Measurements from ENCODE around the gene CYBC1.

The CYBC1 gene

DNA sequence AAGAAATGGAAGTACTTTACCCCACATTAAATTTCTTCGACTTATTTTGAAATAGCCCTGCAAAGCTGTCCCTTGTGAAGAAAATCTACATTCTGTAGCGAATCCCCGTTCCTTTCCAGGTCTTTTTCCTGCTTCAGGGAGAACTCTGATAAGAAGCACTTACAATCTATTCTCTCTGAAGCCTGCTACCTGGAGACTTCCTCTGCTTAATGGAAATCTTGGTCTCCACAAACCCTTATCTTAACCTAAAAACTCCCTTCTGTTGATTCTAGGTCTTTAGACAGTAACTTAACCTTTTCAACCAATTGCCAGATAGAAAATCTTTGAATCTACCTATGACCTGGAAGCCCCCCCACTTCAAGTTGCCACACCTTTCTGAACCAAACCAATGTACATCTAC is 1.6 kb upstream of the CYBC1 start:
- TF ChIP-seq, protein P1, sequence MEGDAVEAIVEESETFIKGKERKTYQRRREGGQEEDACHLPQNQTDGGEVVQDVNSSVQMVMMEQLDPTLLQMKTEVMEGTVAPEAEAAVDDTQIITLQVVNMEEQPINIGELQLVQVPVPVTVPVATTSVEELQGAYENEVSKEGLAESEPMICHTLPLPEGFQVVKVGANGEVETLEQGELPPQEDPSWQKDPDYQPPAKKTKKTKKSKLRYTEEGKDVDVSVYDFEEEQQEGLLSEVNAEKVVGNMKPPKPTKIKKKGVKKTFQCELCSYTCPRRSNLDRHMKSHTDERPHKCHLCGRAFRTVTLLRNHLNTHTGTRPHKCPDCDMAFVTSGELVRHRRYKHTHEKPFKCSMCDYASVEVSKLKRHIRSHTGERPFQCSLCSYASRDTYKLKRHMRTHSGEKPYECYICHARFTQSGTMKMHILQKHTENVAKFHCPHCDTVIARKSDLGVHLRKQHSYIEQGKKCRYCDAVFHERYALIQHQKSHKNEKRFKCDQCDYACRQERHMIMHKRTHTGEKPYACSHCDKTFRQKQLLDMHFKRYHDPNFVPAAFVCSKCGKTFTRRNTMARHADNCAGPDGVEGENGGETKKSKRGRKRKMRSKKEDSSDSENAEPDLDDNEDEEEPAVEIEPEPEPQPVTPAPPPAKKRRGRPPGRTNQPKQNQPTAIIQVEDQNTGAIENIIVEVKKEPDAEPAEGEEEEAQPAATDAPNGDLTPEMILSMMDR (IDR thresholded peaks at IDR 0.05; ENCODE audit: low read depth, low read length): no peak
- DNase-seq (ENCODE audit: extremely low read depth, low read depth): no peak

DNA sequence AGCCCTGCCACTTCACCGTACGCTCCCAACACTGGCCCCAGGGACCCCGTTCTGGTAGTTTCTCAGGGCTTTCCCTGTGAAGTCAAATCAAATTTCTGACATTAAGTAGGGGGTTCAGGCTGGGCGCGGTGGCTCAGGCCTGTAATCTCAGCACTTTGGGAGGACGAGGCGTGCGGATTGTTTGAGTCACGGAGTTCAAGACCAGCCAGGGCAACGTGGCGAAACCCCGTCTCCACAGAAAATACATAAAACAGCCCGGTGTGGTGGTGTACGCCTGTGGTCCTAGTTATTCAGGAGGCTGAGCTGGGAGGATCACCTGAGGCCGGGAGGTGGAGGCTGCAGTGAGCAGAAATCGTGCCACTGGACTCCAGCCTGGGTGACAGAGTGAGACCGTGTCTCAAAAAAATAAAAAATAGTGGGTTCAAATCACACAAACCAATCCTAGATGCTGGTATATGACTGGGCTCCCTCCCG is 632 bp downstream of the CYBC1 start:
- no peak for DNase-seq (ENCODE audit: extremely low read depth, low read depth)
- TF ChIP-seq, protein P1 (IDR thresholded peaks at IDR 0.05; ENCODE audit: low read depth, low read length): no peak

DNA sequence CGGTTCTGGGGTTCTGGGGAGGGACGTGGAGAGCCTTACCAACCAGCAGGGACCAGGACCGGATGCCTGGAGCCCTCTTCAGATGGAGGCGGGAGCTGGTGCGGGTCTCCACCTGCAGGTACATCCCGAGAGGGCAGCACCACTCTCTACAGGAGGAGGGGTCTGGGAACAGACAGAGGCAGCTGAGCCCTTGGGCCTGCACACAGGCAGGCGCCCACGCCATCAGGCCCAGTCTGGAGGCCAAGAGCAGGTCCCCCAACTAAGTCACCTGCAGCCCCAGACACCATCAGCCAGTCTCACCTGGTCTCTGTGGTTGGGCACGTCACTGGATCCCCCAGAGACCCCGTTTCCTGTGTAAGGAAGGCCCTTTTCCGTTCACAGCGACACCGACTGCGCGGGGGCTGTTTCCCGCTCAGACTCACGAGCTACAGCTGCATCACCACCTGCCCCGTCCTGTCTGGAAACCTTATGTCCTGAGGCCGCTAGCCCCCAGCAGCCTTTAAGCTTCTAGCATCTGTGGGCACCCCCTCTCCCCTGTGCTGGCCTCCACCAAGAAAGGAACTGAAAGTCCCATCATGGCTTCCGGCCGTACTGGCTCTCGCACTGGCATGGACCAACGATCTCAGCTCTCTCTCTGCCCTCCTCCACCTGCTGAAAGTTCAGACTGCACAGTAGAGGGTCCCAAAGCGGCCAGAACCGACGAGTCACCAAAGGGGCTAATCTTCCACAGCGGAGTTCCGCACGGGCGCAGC is 1.2 kb downstream of the CYBC1 start:
- TF ChIP-seq, protein P1 (IDR thresholded peaks at IDR 0.05; ENCODE audit: low read depth, low read length): no peak
- DNase-seq (ENCODE audit: extremely low read depth, low read depth): no peak

DNA sequence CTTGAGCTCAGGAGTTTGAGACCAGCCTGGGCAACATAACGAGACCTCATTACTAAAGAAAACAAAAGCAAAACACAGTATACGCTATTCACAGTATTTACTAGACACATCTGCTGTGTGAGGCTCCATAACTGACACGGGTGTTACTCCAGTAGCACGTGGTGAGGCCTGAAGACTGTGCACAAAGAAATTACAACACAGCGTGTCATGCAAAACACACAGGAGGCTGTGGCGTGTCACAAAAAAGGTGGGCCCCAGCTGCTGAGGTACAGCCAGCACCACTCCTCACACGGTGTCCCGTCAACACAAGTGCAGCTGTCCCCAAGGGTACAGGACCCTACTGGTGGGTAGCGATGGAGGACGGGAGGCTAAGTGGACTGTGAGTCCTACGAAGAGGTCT is 2.7 kb downstream of the CYBC1 start:
- no peak for DNase-seq (ENCODE audit: extremely low read depth, low read depth)
- TF ChIP-seq, protein P1 (IDR thresholded peaks at IDR 0.05; ENCODE audit: low read depth, low read length): no peak

DNA sequence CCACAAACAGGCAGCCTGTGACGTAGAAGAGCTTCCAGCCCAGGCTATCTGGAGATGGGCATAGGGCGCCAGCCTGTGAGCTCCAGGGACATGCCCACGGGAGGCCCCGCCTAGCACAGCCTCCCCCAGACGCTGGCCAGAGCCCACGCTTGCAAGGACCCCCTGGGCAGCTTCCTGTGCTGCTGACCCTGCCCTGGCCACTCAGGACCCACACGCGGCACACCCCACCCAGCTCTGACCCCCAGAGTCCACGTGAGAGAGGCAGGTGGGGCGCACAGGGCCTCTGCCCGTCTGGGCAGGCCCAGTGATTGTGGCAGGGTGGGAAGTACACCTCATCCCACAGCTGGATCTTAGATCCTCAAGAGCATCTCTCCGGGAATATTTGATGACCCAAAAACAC is 3.9 kb downstream of the CYBC1 start:
- TF ChIP-seq, protein P1 (IDR thresholded peaks at IDR 0.05; ENCODE audit: low read depth, low read length): no peak
- DNase-seq (ENCODE audit: extremely low read depth, low read depth): no peak

DNA sequence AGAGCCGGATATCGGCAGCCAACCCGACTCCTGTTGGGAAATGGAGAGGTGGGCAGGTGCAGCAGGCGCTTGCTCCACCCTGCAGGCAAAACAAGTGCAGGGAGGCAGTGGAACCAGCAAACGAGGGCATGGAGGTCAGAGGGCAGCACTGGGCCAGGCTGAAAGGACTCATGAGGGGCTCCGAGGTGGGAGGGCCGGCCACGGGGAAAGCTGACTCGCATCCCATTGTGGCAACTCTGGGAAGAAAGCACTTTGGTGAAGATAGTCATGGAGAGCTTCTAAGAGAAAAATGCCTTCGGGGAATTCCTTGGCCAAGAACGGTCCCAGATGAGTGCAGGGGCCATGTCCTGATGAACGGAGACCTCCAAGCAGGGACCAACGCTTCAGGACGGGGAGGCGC is 4.4 kb downstream of the CYBC1 start:
- no peak for DNase-seq (ENCODE audit: extremely low read depth, low read depth)
- TF ChIP-seq, protein P1 (IDR thresholded peaks at IDR 0.05; ENCODE audit: low read depth, low read length): no peak

DNA sequence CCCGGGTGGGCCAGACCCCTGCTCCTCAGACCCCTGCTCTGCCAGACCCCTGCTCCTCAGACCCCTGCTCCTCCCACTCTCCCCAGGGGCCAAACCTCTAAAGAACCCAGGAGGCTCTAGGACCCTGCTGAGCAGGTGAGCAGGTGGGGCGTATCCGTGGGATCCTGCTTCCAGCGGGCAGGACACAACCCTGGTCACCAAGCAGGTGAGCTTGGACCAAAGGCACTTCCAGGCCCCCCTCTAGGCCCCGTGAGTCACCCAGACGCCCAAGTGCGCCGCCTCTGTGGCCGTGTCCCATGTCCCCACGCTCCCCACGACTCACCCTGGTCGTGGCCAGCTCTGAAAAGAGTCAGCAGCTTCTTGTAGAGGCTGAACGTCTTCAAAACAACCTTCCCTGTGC is 5.0 kb downstream of the CYBC1 start:
- no peak for DNase-seq (ENCODE audit: extremely low read depth, low read depth)
- TF ChIP-seq, protein P1 (IDR thresholded peaks at IDR 0.05; ENCODE audit: low read depth, low read length): no peak

Measured in AG09319 (cell line).